Endodermal cell (in vitro differentiated cells): ENCODE data around the gene BMP6. TPM values are rescaled to one million over a fixed set of nuclear protein-coding genes. Genes with fewer than 3 reads are reported as not detected.

Experiments used
- DNase-seq: peaks from one replicate; pipeline ENCODE4 v3.0.0-alpha.2; 2017
- H3K27ac ChIP-seq: 2 replicates; pipeline ENCODE4 v1.5.1; 2013; ENCODE audit warnings: mild to moderate bottlenecking, low read depth, low read length, moderate library complexity
- H3K27me3 ChIP-seq: 2 replicates; pipeline ENCODE4 v1.6.1; 2013; ENCODE audit warnings: mild to moderate bottlenecking, low read length, moderate library complexity; ENCODE audit not compliant: insufficient read depth, control insufficient read depth, poor library complexity, severe bottlenecking
- H3K36me3 ChIP-seq: 2 replicates; pipeline ENCODE4 v1.7.0; 2013; ENCODE audit warnings: mild to moderate bottlenecking, low read length, moderate library complexity; ENCODE audit not compliant: control insufficient read depth, insufficient read depth
- H3K4me1 ChIP-seq: one replicate; pipeline ENCODE4 v1.7.0; 2013; ENCODE audit warnings: low read length; ENCODE audit not compliant: control insufficient read depth, insufficient read depth
- H3K4me3 ChIP-seq: 2 replicates; pipeline ENCODE4 v1.5.1; 2013; ENCODE audit warnings: mild to moderate bottlenecking, low read length, moderate library complexity
- H3K9ac ChIP-seq: 2 replicates; pipeline ENCODE4 v1.6.1; 2013; ENCODE audit warnings: mild to moderate bottlenecking, low read length, moderate library complexity; ENCODE audit not compliant: poor library complexity, severe bottlenecking; ENCODE audit errors: extremely low read depth
- H3K9me3 ChIP-seq: 2 replicates; pipeline ENCODE4 v1.6.1; 2013; ENCODE audit warnings: mild to moderate bottlenecking, low read length, moderate library complexity; ENCODE audit not compliant: control insufficient read depth
- H3K27ac Mint-ChIP-seq: 2 replicates; pipeline ENCODE4 v1.8.0; 2020; ENCODE audit warnings: mixed read lengths
- H3K27me3 Mint-ChIP-seq: 2 replicates; pipeline ENCODE4 v1.8.0; 2021; ENCODE audit warnings: mild to moderate bottlenecking, mixed read lengths; ENCODE audit not compliant: insufficient read depth
- H3K36me3 Mint-ChIP-seq: 2 replicates; pipeline ENCODE4 v1.8.0; 2020; ENCODE audit warnings: low read depth, mixed read lengths
- H3K4me1 Mint-ChIP-seq: 2 replicates; pipeline ENCODE4 v1.8.0; 2020; ENCODE audit warnings: mixed read lengths
- H3K4me3 Mint-ChIP-seq: 2 replicates; pipeline ENCODE4 v1.8.0; 2020; ENCODE audit warnings: mild to moderate bottlenecking, moderate library complexity, mixed read lengths
- H3K9me3 Mint-ChIP-seq: 2 replicates; pipeline ENCODE4 v1.8.0; 2020; ENCODE audit warnings: mild to moderate bottlenecking, mixed read lengths
- CTCF ChIP-seq: fragments of 200-600 bp; sonication (generic); conservative IDR thresholded peaks from 2 replicates; pipeline ENCODE4 v1.5.0; 2021; ENCODE audit warnings: antibody characterized with exemption, mild to moderate bottlenecking
- WGBS, 2 experiments: methylation state at CpG; one replicate each; pipeline versions ENCODE4 v1.1.5 to v1.1.7; 2013; ENCODE audit warnings: missing lambda C conversion rate in 2 of 2, mixed read lengths in 1 of 2; ENCODE audit not compliant: insufficient coverage in 1 of 2, insufficient read length in 1 of 2; 5-methylcytosine and 5-hydroxymethylcytosine counted together
- total RNA-seq, 2 donors: library from RNA; stranded (reverse); fragmentation: NEBNext Ultra II Directional in 1 of 2; extraction: Animal tissue kit (Norgen Biotek cat#: 25700) in 1 of 2; gene quantifications; 2 replicates in 1 of 2; 3 replicates in 1 of 2; pipeline ENCODE4 v1.2.1, GENCODE V29; 2021

BMP6 gene
- total RNA-seq, 2 donors from 2014 or later: 0.62 to 0.71 TPM

- H3K27me3 ChIP-seq: peaks cover 53% of the 10 kb centered on the region
- H3K4me1 Mint-ChIP-seq: peaks cover 6% of the 10 kb centered on the region
- WGBS, 2 experiments: 81 to 87% methylated on average over 4 of the region's 4 CpGs
- peaks cover 9% of the 10 kb centered on the region for H3K9me3 ChIP-seq
- no peaks in the 10 kb centered on the region for H3K9me3 Mint-ChIP-seq
- no peak for DNase-seq
- no peaks in the 10 kb centered on the region for H3K36me3 Mint-ChIP-seq
- no peaks in the 10 kb centered on the region for H3K4me1 ChIP-seq
- TF ChIP-seq CTCF: no peak
- peaks cover 53% of the 10 kb centered on the region for H3K27me3 Mint-ChIP-seq
- no peak overlapping the region for H3K4me3 ChIP-seq
- H3K27ac ChIP-seq: no peak overlapping the region
- H3K36me3 ChIP-seq: no peaks in the 10 kb centered on the region
- H3K9ac ChIP-seq: no peak overlapping the region
- no peak overlapping the region for H3K27ac Mint-ChIP-seq
- H3K4me3 Mint-ChIP-seq: no peak overlapping the region
Measured at GRCh38 chr6:7833751-7834070, 107.8 kb downstream of the BMP6 start.

GRCh38 chr6:7836371-7837026 is 110.6 kb downstream of the BMP6 start:
- TF ChIP-seq CTCF: no peak
- H3K27me3 ChIP-seq: peaks cover 51% of the 10 kb centered on the region
- H3K4me1 Mint-ChIP-seq: peaks cover 6% of the 10 kb centered on the region

GRCh38 chr6:7841781-7842468 is 116.0 kb downstream of the BMP6 start:
- H3K4me3 ChIP-seq: no peak overlapping the region
- H3K27me3 Mint-ChIP-seq: peaks cover 9% of the 10 kb centered on the region
- peaks cover 3% of the 10 kb centered on the region for H3K9me3 Mint-ChIP-seq
- H3K4me1 ChIP-seq: no peaks in the 10 kb centered on the region
- no peak overlapping the region for H3K27ac ChIP-seq
- no peaks in the 10 kb centered on the region for H3K36me3 Mint-ChIP-seq
- H3K9ac ChIP-seq: no peak overlapping the region
- H3K36me3 ChIP-seq: no peaks in the 10 kb centered on the region
- H3K27me3 ChIP-seq: peaks cover 35% of the 10 kb centered on the region
- H3K9me3 ChIP-seq: no peaks in the 10 kb centered on the region
- no peak for DNase-seq
- no peak for TF ChIP-seq CTCF
- WGBS, 2 experiments: 86 to 93% methylated on average over 3 of the region's 3 CpGs
- no peaks in the 10 kb centered on the region for H3K4me1 Mint-ChIP-seq
- H3K4me3 Mint-ChIP-seq: no peak overlapping the region
- H3K27ac Mint-ChIP-seq: no peak overlapping the region

More at GRCh38 chr6:7836371-7837026, 110.6 kb downstream of the BMP6 start:
- Mint-ChIP-seq H3K27me3 (peaks cover 31% of the 10 kb centered on the region), H3K4me3 (no peak overlapping the region), H3K27ac (no peak overlapping the region), H3K9me3 (no peaks in the 10 kb centered on the region), H3K36me3 (no peaks in the 10 kb centered on the region)
- no peak overlapping the region for H3K9ac ChIP-seq
- H3K36me3 ChIP-seq: no peaks in the 10 kb centered on the region
- H3K9me3 ChIP-seq: no peaks in the 10 kb centered on the region
- no peaks in the 10 kb centered on the region for H3K4me1 ChIP-seq
- no peak for DNase-seq
- no peak overlapping the region for H3K4me3 ChIP-seq
- WGBS, 2 experiments: 92 to 95% methylated on average over 4 of the region's 4 CpGs
- no peak overlapping the region for H3K27ac ChIP-seq
